ENCODE results near the gene NPAS2. TPM values are rescaled to one million over a fixed set of nuclear protein-coding genes. Genes with fewer than 3 reads are reported as not detected.

Gene NPAS2
- total RNA-seq, 2 donors from 2014 or later = 1.1 to 1.6 TPM

DNA sequence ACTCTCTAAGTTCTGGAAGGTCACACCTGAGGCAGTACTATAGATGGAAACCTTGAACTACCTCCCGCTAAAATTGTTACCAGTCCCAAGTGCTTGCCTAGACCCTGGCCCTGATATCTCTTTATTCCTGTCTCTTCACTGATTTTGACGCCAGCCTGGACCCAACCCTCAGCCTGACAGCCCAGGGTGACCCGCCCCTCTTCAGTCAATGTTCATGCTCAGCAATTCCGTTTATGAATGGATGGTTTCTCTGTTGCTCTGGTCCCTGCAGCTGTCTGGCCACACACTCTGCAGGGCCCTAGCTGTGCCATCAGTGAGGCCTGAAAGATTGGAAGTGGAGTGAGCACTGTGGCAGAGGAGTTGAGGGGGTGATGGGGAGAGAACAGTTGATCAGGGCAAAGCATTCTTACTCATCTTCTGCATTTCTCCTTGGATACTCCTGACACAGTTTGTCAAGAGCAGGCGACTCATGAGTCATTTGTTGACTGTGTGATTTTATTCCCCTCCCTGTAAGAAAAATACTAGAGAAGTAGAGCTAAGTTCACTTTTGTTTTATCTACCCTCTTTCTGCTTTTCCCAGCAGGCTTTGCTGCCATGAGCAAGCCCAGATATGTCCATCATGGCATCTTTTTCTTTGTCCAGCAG, 46.0 kb downstream of the NPAS2 start:
- WGBS, 2 experiments (ENCODE audit: insufficient coverage in 1 of 2, insufficient read length in 1 of 2) = 92 to 93% methylated on average over 3 to 5 of the region's 5 CpGs
- Mint-ChIP-seq H3K27me3 (ENCODE audit: insufficient read depth) (no peaks in the 10 kb centered on the region), H3K4me3 (no peak overlapping the region), H3K36me3 (ENCODE audit: low read depth) (no peaks in the 10 kb centered on the region), H3K4me1 (peaks cover 2% of the 10 kb centered on the region), H3K9me3 (peaks cover 9% of the 10 kb centered on the region), H3K27ac (no peak overlapping the region)
- TF ChIP-seq, protein P1, sequence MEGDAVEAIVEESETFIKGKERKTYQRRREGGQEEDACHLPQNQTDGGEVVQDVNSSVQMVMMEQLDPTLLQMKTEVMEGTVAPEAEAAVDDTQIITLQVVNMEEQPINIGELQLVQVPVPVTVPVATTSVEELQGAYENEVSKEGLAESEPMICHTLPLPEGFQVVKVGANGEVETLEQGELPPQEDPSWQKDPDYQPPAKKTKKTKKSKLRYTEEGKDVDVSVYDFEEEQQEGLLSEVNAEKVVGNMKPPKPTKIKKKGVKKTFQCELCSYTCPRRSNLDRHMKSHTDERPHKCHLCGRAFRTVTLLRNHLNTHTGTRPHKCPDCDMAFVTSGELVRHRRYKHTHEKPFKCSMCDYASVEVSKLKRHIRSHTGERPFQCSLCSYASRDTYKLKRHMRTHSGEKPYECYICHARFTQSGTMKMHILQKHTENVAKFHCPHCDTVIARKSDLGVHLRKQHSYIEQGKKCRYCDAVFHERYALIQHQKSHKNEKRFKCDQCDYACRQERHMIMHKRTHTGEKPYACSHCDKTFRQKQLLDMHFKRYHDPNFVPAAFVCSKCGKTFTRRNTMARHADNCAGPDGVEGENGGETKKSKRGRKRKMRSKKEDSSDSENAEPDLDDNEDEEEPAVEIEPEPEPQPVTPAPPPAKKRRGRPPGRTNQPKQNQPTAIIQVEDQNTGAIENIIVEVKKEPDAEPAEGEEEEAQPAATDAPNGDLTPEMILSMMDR (conservative IDR thresholded peaks at IDR 0.05) = no peak
- Histone ChIP-seq H3K27me3 (ENCODE audit: control insufficient read depth, insufficient read depth, low read length, poor library complexity, severe bottlenecking) (no peaks in the 10 kb centered on the region), H3K9me3 (ENCODE audit: control insufficient read depth, low read length) (no peaks in the 10 kb centered on the region), H3K27ac (ENCODE audit: low read depth, low read length) (no peak overlapping the region), H3K4me1 (ENCODE audit: control insufficient read depth, insufficient read depth, low read length) (no peaks in the 10 kb centered on the region), H3K9ac (ENCODE audit: extremely low read depth, low read length, poor library complexity, severe bottlenecking) (no peak overlapping the region), H3K4me3 (ENCODE audit: low read length) (no peak overlapping the region), H3K36me3 (ENCODE audit: control insufficient read depth, insufficient read depth, low read length) (no peaks in the 10 kb centered on the region)
- DNase-seq = peak; percentile 24

DNA sequence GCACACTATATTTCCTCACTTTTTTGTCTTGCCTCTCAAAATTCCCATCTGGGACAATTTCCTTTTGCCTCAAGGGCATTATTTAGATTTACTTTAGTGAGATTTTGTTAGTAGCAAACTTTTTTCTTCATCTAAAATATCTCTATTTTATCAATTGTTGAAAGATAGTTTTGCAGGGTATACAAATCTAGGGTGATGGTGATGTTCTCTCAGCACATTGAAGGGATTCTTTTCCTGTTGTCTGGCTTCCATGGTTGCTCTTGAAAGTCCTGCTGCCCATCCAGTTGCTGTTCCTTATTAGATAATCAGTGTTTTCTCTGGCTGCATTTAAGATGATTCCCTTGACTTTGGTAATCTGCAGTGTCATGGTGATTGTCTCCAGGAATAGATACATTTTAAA, 48.1 kb downstream of the NPAS2 start:
- no peak overlapping the region for H3K27ac Mint-ChIP-seq
- TF ChIP-seq, protein P1 (conservative IDR thresholded peaks at IDR 0.05) = no peak
- H3K4me1 Mint-ChIP-seq = peaks cover 2% of the 10 kb centered on the region
- H3K9me3 ChIP-seq (ENCODE audit: control insufficient read depth, low read length) = no peaks in the 10 kb centered on the region
- no peaks in the 10 kb centered on the region for H3K36me3 Mint-ChIP-seq (ENCODE audit: low read depth)
- no peak overlapping the region for H3K4me3 Mint-ChIP-seq
- H3K27me3 Mint-ChIP-seq (ENCODE audit: insufficient read depth) = no peaks in the 10 kb centered on the region
- no peak for DNase-seq
- H3K4me3 ChIP-seq (ENCODE audit: low read length) = no peak overlapping the region
- no peak overlapping the region for H3K9ac ChIP-seq (ENCODE audit: extremely low read depth, low read length, poor library complexity, severe bottlenecking)
- no peaks in the 10 kb centered on the region for H3K4me1 ChIP-seq (ENCODE audit: control insufficient read depth, insufficient read depth, low read length)
- no peaks in the 10 kb centered on the region for H3K27me3 ChIP-seq (ENCODE audit: control insufficient read depth, insufficient read depth, low read length, poor library complexity, severe bottlenecking)
- H3K9me3 Mint-ChIP-seq = peaks cover 9% of the 10 kb centered on the region
- no peak overlapping the region for H3K27ac ChIP-seq (ENCODE audit: low read depth, low read length)
- H3K36me3 ChIP-seq (ENCODE audit: control insufficient read depth, insufficient read depth, low read length) = no peaks in the 10 kb centered on the region

DNA sequence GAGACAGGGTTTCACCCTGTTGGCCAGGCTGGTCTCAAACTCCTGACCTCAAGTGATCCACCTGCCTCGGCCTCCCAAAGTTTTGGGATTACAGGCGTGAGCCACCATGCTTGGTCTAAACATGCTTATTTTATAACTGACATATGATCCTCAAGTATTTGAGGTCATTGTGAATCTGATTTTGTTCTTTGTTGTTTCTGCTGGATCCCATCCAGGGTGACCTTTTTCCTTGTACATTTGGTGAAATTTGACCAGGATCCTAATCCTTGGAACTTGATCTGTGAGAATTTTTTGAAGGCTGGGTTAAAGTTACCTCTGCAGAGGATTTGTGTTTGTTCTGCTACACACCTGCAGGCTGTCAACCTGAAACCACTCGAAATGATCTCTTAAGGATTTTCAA, 49.2 kb downstream of the NPAS2 start:
- Mint-ChIP-seq H3K4me3 (no peak overlapping the region), H3K27me3 (ENCODE audit: insufficient read depth) (no peaks in the 10 kb centered on the region)
- no peaks in the 10 kb centered on the region for H3K36me3 ChIP-seq (ENCODE audit: control insufficient read depth, insufficient read depth, low read length)

More for the DNA sequence above, 49.2 kb downstream of the NPAS2 start:
- no peaks in the 10 kb centered on the region for H3K4me1 ChIP-seq (ENCODE audit: control insufficient read depth, insufficient read depth, low read length)
- no peaks in the 10 kb centered on the region for H3K27me3 ChIP-seq (ENCODE audit: control insufficient read depth, insufficient read depth, low read length, poor library complexity, severe bottlenecking)
- TF ChIP-seq, protein P1 (conservative IDR thresholded peaks at IDR 0.05) = no peak
- H3K9me3 ChIP-seq (ENCODE audit: control insufficient read depth, low read length) = no peaks in the 10 kb centered on the region
- no peaks in the 10 kb centered on the region for H3K36me3 Mint-ChIP-seq (ENCODE audit: low read depth)
- peaks cover 9% of the 10 kb centered on the region for H3K9me3 Mint-ChIP-seq
- no peak for DNase-seq
- no peak overlapping the region for H3K9ac ChIP-seq (ENCODE audit: extremely low read depth, low read length, poor library complexity, severe bottlenecking)
- no peak overlapping the region for H3K27ac ChIP-seq (ENCODE audit: low read depth, low read length)
- H3K27ac Mint-ChIP-seq = no peak overlapping the region
- H3K4me3 ChIP-seq (ENCODE audit: low read length) = no peak overlapping the region
- WGBS, 2 experiments (ENCODE audit: insufficient coverage in 1 of 2, insufficient read length in 1 of 2) = 92 to 93% methylated on average over 3 of the region's 3 CpGs
- peaks cover 2% of the 10 kb centered on the region for H3K4me1 Mint-ChIP-seq
